Measurements from ENCODE around the gene DEFB123. TPM values are rescaled to one million over a fixed set of nuclear protein-coding genes. Genes with fewer than 3 reads are reported as not detected.

The DEFB123 gene
- total RNA-seq, 1 donor: not detected

DNA sequence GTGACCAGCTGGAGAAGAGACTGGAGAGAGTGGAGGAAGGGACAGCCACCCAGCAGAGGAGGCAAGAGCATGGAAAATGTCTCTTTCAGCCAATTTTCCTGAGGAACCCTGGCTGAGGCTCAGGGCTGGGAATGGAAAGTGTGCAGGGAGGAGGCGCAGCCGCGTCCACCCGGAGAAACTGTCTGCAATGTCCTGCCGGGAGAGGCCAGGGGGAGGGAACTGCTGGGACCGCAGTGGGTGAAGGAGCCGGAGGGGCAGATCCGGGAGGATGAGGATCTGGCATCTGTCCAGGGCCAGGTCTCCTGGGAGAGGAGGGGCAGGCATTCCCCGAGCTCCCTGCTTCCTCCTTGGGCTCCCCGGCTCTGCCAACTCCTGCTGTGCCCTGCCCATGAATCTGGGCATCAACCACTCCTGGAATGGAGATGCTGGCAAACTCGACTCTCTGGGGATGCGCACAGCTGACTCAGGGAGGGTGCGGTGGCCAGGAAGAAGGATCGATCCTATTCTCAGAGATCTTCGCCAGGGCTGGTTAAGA lies 56.4 kb downstream of the DEFB123 start:
- TF ChIP-seq, protein P1, sequence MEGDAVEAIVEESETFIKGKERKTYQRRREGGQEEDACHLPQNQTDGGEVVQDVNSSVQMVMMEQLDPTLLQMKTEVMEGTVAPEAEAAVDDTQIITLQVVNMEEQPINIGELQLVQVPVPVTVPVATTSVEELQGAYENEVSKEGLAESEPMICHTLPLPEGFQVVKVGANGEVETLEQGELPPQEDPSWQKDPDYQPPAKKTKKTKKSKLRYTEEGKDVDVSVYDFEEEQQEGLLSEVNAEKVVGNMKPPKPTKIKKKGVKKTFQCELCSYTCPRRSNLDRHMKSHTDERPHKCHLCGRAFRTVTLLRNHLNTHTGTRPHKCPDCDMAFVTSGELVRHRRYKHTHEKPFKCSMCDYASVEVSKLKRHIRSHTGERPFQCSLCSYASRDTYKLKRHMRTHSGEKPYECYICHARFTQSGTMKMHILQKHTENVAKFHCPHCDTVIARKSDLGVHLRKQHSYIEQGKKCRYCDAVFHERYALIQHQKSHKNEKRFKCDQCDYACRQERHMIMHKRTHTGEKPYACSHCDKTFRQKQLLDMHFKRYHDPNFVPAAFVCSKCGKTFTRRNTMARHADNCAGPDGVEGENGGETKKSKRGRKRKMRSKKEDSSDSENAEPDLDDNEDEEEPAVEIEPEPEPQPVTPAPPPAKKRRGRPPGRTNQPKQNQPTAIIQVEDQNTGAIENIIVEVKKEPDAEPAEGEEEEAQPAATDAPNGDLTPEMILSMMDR (IDR thresholded peaks at IDR 0.05; ENCODE audit: insufficient read depth, low read length): no peak
- peak overlapping the region; percentile 38 for H3K4me3 ChIP-seq (ENCODE audit: low read depth, low read length)
- DNase-seq (ENCODE audit: low read depth): peak; percentile 74

- TF ChIP-seq, protein P1 (IDR thresholded peaks at IDR 0.05; ENCODE audit: insufficient read depth, low read length): no peak
- no peak overlapping the region for H3K4me3 ChIP-seq (ENCODE audit: low read depth, low read length)
- DNase-seq (ENCODE audit: low read depth): peak; percentile 86
Observed at GRCh38 chr20:31497838-31498540, 57.6 kb downstream of the DEFB123 start.

Other genes starting within 250 kb of the DEFB123 start
- gene DEFB115, start 183.0 kb upstream of the DEFB123 start, total RNA-seq (ENCODE audit: low replicate concordance): not detected in 2 replicates
- gene DEFB116, start 132.0 kb upstream of the DEFB123 start, total RNA-seq (ENCODE audit: low replicate concordance): not detected in 2 replicates
- gene DEFB118, start 72.0 kb upstream of the DEFB123 start, total RNA-seq (ENCODE audit: low replicate concordance): not detected in 2 replicates
- gene DEFB119, start 50.0 kb upstream of the DEFB123 start, total RNA-seq (ENCODE audit: low replicate concordance): not detected in 2 replicates
- not detected in 2 replicates for gene DEFB121, start 34.4 kb upstream of the DEFB123 start, total RNA-seq (ENCODE audit: low replicate concordance)
- gene DEFB124, start 34.5 kb downstream of the DEFB123 start, total RNA-seq (ENCODE audit: low replicate concordance): not detected in 2 replicates
- 0.16 TPM in 1 of 2 replicates, not detected in the other for gene REM1, start 34.7 kb downstream of the DEFB123 start, total RNA-seq (ENCODE audit: low replicate concordance)
- 47.6 and 131 TPM in 2 replicates for gene HM13, start 73.8 kb downstream of the DEFB123 start, total RNA-seq (ENCODE audit: low replicate concordance)
- 62.3 and 98.9 TPM in 2 replicates for gene ID1, start 164.7 kb downstream of the DEFB123 start, total RNA-seq (ENCODE audit: low replicate concordance)
- gene COX4I2, start 197.3 kb downstream of the DEFB123 start, total RNA-seq (ENCODE audit: low replicate concordance): not detected in 2 replicates